Right atrium auricular region (tissue), 2 donors: ENCODE results near the gene AP4S1. TPM values are rescaled to one million over a fixed set of nuclear protein-coding genes. Genes with fewer than 3 reads are reported as not detected.
"Not testable (repeated sequence)": the region's sequence is repeated elsewhere in the genome, so short reads cannot be mapped to it uniquely, and the experiment has no call there.

Experiments
- DNase-seq: peaks from one replicate; pipeline ENCODE4 v3.0.0-alpha.2; 2019; ENCODE audit warnings: low spot score
- H3K27ac ChIP-seq, 2 donors: fragments of 200-600 bp; sonication (generic); 1 replicate in 1 of 2; 2 replicates in 1 of 2; pipeline ENCODE4 v1.5.1; 2016 to 2019
- H3K27me3 ChIP-seq, 2 donors: fragments of 200-600 bp; sonication (generic); one replicate each; pipeline versions ENCODE4 v1.5.1 to v1.6.0; 2017 to 2019
- H3K36me3 ChIP-seq: fragments of 200-600 bp; sonication (generic); one replicate; pipeline ENCODE4 v1.5.1; 2016
- H3K4me1 ChIP-seq, 2 donors: fragments of 200-600 bp; sonication (generic); one replicate each; pipeline versions ENCODE4 v1.5.1 to v1.6.0; 2017 to 2019
- H3K4me3 ChIP-seq, 2 donors: fragments of 200-600 bp; sonication (generic); 1 replicate in 1 of 2; 2 replicates in 1 of 2; pipeline ENCODE4 v1.5.1; 2017 to 2019; ENCODE audit warnings: mild to moderate bottlenecking in 1 of 2, moderate library complexity in 1 of 2
- H3K9me3 ChIP-seq, 2 donors: fragments of 200-600 bp; sonication (generic); one replicate each; pipeline ENCODE4 v1.5.1; 2019
- total RNA-seq, 2 donors: library from RNA; depleted of rRNA; stranded (reverse); fragments of >200 nt; gene quantifications; one replicate each; pipeline ENCODE4 v1.1.0, GENCODE V29; 2016
- TF ChIP-seq, protein P1 (sequence below), 2 donors: fragments of 200-600 bp; sonication (generic); IDR thresholded peaks; one replicate each; pipeline ENCODE4 v1.5.1; 2019; ENCODE audit warnings: antibody characterized with exemption in 2 of 2

AP4S1 gene
- total RNA-seq, 2 donors from 2014 or later = 3.3 to 17.3 TPM

DNA sequence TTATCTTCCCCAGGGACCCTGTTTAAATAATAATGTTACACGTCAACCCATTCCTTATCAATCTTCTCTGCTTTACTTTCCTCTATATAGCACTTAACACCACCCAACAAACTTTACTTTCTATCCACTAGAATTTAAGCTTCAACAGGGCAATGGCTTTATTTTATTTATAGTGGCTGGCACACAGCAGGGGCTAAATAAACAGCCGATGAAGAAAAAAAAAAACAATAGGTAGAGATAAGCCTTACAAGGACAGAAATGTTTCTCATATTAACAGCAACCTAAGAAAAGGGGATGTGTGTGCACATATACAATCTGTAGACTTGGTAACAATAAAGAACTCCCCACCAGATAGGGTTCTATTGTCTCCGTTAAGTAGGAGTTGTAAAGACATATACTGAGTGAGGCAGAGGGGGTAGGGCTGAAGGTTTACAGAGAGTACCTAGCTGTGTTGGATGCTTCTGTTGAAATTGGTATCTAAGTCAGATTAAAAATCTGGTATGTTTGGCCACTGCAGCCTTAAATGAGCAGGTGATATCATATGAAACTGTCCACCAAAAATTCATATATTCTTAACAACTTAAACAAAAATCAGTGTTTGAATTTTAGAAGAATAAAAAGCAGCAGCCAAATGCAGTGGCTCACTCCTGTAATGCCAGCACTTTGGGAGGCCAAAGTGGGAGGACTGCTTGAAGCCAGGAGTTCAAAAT is 24.7 kb upstream of the AP4S1 start:
- no peak overlapping the region for H3K27ac ChIP-seq
- no peak overlapping the region for H3K4me3 ChIP-seq
- peaks cover 0 to 8% of the 10 kb centered on the region in 2 donors for H3K9me3 ChIP-seq
- TF ChIP-seq, protein P1, sequence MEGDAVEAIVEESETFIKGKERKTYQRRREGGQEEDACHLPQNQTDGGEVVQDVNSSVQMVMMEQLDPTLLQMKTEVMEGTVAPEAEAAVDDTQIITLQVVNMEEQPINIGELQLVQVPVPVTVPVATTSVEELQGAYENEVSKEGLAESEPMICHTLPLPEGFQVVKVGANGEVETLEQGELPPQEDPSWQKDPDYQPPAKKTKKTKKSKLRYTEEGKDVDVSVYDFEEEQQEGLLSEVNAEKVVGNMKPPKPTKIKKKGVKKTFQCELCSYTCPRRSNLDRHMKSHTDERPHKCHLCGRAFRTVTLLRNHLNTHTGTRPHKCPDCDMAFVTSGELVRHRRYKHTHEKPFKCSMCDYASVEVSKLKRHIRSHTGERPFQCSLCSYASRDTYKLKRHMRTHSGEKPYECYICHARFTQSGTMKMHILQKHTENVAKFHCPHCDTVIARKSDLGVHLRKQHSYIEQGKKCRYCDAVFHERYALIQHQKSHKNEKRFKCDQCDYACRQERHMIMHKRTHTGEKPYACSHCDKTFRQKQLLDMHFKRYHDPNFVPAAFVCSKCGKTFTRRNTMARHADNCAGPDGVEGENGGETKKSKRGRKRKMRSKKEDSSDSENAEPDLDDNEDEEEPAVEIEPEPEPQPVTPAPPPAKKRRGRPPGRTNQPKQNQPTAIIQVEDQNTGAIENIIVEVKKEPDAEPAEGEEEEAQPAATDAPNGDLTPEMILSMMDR (IDR thresholded peaks at IDR 0.05) = no peak
- no peak for DNase-seq
- peaks cover 5% of the 10 kb centered on the region for H3K36me3 ChIP-seq
- peaks cover 0 to 12% of the 10 kb centered on the region in 2 donors for H3K4me1 ChIP-seq
- H3K27me3 ChIP-seq = no peaks in the 10 kb centered on the region

DNA sequence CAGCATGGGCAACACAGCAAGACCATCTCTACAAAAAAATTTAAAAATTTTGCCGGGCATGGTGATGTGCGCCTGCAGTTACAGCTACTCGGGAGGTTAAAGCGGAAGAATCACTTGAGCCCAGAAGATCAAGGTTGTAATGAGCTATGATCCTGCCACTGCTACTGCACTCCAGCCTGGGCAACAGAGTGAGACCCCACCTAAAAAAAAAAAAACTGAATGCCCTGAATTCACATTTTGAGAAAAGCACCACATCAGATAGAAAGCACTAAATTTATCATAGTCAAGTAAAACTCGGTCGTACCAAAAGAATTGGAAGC is 24.1 kb upstream of the AP4S1 start:
- no peaks in the 10 kb centered on the region for H3K27me3 ChIP-seq
- H3K4me1 ChIP-seq = peaks cover 0 to 7% of the 10 kb centered on the region in 2 donors
- H3K4me3 ChIP-seq = no peak overlapping the region
- H3K27ac ChIP-seq = no peak overlapping the region
- TF ChIP-seq, protein P1 (IDR thresholded peaks at IDR 0.05) = no peak
- H3K36me3 ChIP-seq = peaks cover 5% of the 10 kb centered on the region
- DNase-seq = no peak
- peaks cover 0 to 8% of the 10 kb centered on the region in 2 donors for H3K9me3 ChIP-seq

DNA sequence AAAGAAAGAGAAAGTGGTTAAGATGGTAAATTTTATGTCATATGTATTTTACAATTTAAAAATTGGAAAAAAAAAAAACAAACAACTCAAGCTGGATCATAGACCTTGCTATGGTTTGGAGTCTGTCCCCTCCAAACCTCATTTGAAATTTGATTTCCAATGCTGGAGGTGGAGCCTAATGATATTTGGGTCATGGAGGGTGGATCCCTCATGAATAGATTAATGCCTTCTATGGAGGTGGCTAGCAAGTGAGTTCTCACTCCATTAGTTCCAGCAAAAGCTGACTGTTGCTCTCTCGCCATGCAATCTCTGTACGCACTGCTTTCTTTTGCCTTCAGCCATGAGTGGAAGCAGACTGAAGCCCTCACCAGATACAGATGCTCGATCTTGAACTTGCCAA is 22.2 kb upstream of the AP4S1 start:
- Histone ChIP-seq H3K4me1 (peaks cover 0 to 7% of the 10 kb centered on the region in 2 donors), H3K27ac (no peak overlapping the region), H3K9me3 (peaks cover 0 to 3% of the 10 kb centered on the region in 2 donors), H3K36me3 (peaks cover 4% of the 10 kb centered on the region), H3K4me3 (no peak overlapping the region), H3K27me3 (no peaks in the 10 kb centered on the region)
- no peak for DNase-seq
- TF ChIP-seq, protein P1 (IDR thresholded peaks at IDR 0.05) = no peak

DNA sequence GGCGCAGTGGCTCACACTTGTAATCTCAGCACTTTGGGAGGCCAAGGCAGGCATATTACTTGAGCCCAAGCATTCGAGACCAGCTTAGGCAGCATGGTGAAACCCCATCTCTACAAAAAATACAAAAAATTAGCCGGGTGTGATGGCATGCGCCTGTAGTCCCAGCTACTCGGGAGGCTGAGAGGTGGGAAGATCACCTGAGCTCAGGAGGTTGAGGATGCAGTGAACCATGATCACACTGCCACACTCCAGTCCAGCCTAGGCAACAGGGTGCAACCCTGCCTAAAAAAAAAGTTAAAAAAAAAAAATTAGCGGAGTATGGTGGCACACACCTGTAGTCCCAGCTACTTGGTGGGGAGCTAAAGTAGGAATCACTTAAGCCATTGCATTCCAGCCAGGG is 21.4 kb upstream of the AP4S1 start:
- H3K27ac ChIP-seq, H3K36me3 ChIP-seq, H3K9me3 ChIP-seq, H3K4me1 ChIP-seq, H3K27me3 ChIP-seq, H3K4me3 ChIP-seq, DNase-seq: not testable (repeated sequence)

DNA sequence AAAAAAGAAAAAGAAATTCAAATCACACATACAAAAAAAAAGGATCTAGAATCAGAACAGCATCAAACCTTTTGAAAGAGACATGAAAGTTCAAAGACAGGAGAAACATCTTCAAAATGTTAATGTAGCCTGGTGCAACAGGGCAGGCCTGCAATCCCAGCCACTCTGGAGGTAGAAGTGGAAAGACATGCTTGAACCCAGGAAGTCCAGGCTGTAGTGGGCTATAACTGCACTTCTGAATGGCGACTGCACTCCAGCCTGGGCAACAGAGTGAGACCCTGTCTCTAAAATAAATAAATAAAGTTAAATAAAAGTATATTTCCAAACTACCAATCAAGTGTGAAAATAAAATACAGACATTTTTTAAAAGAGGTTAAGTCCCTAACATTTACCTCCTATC is 18.7 kb upstream of the AP4S1 start:
- no peaks in the 10 kb centered on the region for H3K27me3 ChIP-seq
- H3K4me1 ChIP-seq = no peaks in the 10 kb centered on the region
- no peak for DNase-seq
- no peak overlapping the region for H3K27ac ChIP-seq
- TF ChIP-seq, protein P1 (IDR thresholded peaks at IDR 0.05) = no peak
- H3K36me3 ChIP-seq = no peaks in the 10 kb centered on the region
- no peaks in the 10 kb centered on the region for H3K9me3 ChIP-seq
- H3K4me3 ChIP-seq = no peak overlapping the region

DNA sequence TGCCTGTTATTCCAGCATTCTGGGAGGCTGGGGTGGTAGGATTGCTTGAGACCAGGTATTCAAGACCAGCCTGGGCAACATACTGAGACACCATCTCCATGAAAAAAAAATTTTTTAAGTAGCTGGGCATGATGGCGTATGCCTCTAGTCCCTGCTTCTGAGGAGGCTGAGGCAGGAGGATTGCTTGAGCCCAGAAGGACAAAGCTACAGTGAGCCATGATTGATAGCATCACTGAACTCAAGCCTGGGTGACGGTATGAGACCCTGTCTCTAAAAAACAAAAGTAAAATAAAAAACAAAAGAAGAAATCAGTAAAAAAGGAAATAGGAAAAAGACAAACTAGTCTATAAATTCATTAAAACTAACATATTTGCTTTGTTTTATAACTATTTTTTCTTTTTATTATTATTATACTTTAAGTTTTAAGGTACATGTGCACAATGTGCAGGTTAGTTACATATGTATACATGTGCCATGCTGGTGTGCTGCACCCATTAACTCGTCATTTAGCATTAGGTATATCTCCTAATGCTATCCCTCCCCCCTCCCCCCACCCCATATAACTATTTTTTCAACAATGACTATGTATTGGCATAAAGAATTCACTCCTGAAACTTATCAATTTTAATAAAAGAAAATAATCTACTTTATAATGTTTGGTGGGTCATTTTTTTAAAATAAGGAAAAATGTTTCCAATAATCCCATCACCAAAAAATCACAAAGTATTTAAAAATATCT is 15.4 kb upstream of the AP4S1 start:
- no peak overlapping the region for H3K27ac ChIP-seq
- H3K4me1 ChIP-seq = no peaks in the 10 kb centered on the region
- H3K27me3 ChIP-seq = no peaks in the 10 kb centered on the region
- TF ChIP-seq, protein P1 (IDR thresholded peaks at IDR 0.05) = no peak
- no peaks in the 10 kb centered on the region for H3K36me3 ChIP-seq
- no peak for DNase-seq
- no peaks in the 10 kb centered on the region for H3K9me3 ChIP-seq
- H3K4me3 ChIP-seq = no peak overlapping the region
